ENCODE results near the gene UPP1.
A peak's percentile ranks its signal among the peaks of the same experiment; 100 is the strongest.

Gene UPP1

DNA sequence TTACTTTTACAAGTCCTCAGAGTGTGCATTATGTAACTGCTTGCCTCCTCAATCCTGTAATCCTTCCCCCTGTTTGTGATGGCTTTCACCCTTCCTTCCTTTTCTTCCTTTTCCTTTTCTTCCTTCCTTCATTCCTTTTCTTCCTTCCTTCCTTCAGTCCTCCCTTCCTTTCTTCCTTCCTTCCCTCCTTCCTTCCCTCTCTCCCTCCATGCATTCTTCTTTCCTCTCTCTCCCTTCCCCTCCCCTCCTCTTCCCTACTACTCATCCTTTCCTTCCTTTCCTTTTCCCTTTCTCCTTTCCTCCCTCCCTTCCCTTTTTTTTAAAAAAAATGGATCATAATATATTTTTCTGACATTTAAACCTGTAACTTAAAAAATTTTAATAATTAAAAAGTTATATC is 60.0 kb downstream of the UPP1 start:
- Histone ChIP-seq H3K27ac (no peak overlapping the region), H3K4me3 (IDR thresholded peaks at IDR 0.05; ENCODE audit: insufficient read depth, low read depth, low read length) (no peak overlapping the region), H3K36me3 (ENCODE audit: insufficient read depth) (no peaks in the 10 kb centered on the region), H3K9ac (no peak overlapping the region), H2AFZ (ENCODE audit: low read depth) (no peak overlapping the region), H3K27me3 (ENCODE audit: insufficient read depth, low read depth) (no peaks in the 10 kb centered on the region), H4K20me1 (ENCODE audit: insufficient read depth) (no peaks in the 10 kb centered on the region), H3K79me2 (ENCODE audit: insufficient read depth, low read depth) (no peaks in the 10 kb centered on the region), H3K4me1 (ENCODE audit: low read depth, poor library complexity, severe bottlenecking) (no peaks in the 10 kb centered on the region), H3K4me2 (no peak overlapping the region)
- no peak for TF ChIP-seq CTCF (conservative IDR thresholded peaks at IDR 0.05; ENCODE audit: low read depth, low read length)

GRCh38 chr7:48150086-48150485 is 61.0 kb downstream of the UPP1 start:
- Histone ChIP-seq H3K36me3 (ENCODE audit: insufficient read depth) (no peaks in the 10 kb centered on the region), H3K4me2 (no peak overlapping the region), H3K79me2 (ENCODE audit: insufficient read depth, low read depth) (no peaks in the 10 kb centered on the region), H4K20me1 (ENCODE audit: insufficient read depth) (no peaks in the 10 kb centered on the region), H3K4me1 (ENCODE audit: low read depth, poor library complexity, severe bottlenecking) (peaks cover 4% of the 10 kb centered on the region), H3K9ac (no peak overlapping the region), H3K27ac (no peak overlapping the region), H3K4me3 (IDR thresholded peaks at IDR 0.05; ENCODE audit: insufficient read depth, low read depth, low read length) (no peak overlapping the region), H3K27me3 (ENCODE audit: insufficient read depth, low read depth) (no peaks in the 10 kb centered on the region), H2AFZ (ENCODE audit: low read depth) (no peak overlapping the region)
- TF ChIP-seq CTCF (conservative IDR thresholded peaks at IDR 0.05; ENCODE audit: low read depth, low read length): no peak

DNA sequence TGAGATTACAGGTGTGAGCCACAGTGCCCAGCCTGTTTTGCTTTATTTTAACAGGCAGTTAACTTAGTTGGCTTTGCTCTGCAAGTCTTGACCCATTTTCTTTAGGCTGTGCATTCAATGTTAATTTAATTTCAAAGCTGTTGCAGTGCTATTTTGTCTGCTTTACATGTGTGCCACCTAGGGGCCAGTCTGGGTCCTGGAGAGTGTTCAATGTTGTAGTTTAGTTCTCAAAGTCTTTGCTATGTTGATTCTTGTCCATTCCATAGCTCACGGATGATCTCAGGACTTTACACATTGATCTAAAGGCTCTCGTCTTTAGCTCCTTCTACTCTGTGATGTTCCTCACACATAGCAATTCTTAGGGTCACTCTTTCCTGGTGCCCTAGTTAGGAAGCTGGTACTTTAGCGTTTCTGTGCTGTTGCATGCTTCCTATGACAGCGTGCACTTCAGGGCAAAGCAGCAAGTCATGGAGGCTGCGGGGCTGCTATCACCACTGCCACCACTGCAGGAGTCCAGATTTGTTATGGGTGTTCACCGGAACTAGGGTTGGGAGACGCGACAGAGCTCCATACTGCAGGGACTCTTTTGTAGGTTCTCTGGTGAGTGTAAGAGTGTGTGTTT is 65.8 kb downstream of the UPP1 start:
- no peaks in the 10 kb centered on the region for H3K79me2 ChIP-seq (ENCODE audit: insufficient read depth, low read depth)
- no peak overlapping the region for H3K9ac ChIP-seq
- H2AFZ ChIP-seq (ENCODE audit: low read depth): peak overlapping the region; percentile 20; the same call in 1 of the 2 replicates
- no peak overlapping the region for H3K4me2 ChIP-seq
- no peaks in the 10 kb centered on the region for H3K36me3 ChIP-seq (ENCODE audit: insufficient read depth)
- no peak overlapping the region for H3K27ac ChIP-seq
- TF ChIP-seq CTCF (conservative IDR thresholded peaks at IDR 0.05; ENCODE audit: low read depth, low read length): no peak; the same call in none of the 2 replicates
- no peaks in the 10 kb centered on the region for H3K27me3 ChIP-seq (ENCODE audit: insufficient read depth, low read depth)
- H4K20me1 ChIP-seq (ENCODE audit: insufficient read depth): no peaks in the 10 kb centered on the region
- peaks cover 4% of the 10 kb centered on the region for H3K4me1 ChIP-seq (ENCODE audit: low read depth, poor library complexity, severe bottlenecking)
- no peak overlapping the region for H3K4me3 ChIP-seq (IDR thresholded peaks at IDR 0.05; ENCODE audit: insufficient read depth, low read depth, low read length)

Measured in KMS-11 (cell line).